ENCODE data around the gene SPAG8. TPM values are rescaled to one million over a fixed set of nuclear protein-coding genes. Genes with fewer than 3 reads are reported as not detected.

Gene SPAG8
- total and polyA plus RNA-seq, 9 of the 15 experiments (the other 6 are each of a cell fraction or from before 2014, with no cell fraction given): 0.03 to 0.47 (median 0.21) TPM

- Histone ChIP-seq H3K4me2 (ENCODE audit: insufficient read depth, low read length) (no peak overlapping the region), H3K9me1 (ENCODE audit: control insufficient read depth, insufficient read depth, low read length) (no peaks in the 10 kb centered on the region), H2AFZ (ENCODE audit: low read depth, low read length) (no peak overlapping the region), H3K4me3 (no peak overlapping the region), H3K79me2 (ENCODE audit: control insufficient read depth, insufficient read depth, low read length) (no peaks in the 10 kb centered on the region), H3K4me1 (replicated peaks in 1 of 2; ENCODE audit: control insufficient read depth in 2 of 2, insufficient read depth in 2 of 2, low read length in 2 of 2) (peaks cover 0 to 11% of the 10 kb centered on the region in 2 experiments; a peak in 2 of 5 replicates), H3K27me3 (ENCODE audit: control insufficient read depth in 2 of 2, insufficient read depth in 2 of 2, low read length in 2 of 2) (peaks cover 0 to 24% of the 10 kb centered on the region in 2 experiments; a peak in 4 of 5 replicates), H4K20me1 (replicated peaks; ENCODE audit: control insufficient read depth, insufficient read depth, low read length) (no peaks in the 10 kb centered on the region), H3K27ac (ENCODE audit: extremely low read depth, low read depth, low read length) (no peak overlapping the region), H3K9ac (ENCODE audit: insufficient read depth in 1 of 2, low read depth in 2 of 2, low read length in 2 of 2) (no peak overlapping the region), H3K36me3 (ENCODE audit: control insufficient read depth, insufficient read depth, low read length) (no peaks in the 10 kb centered on the region), H3K9me3 (replicated peaks; ENCODE audit: control insufficient read depth, insufficient read depth, low read depth, low read length) (no peaks in the 10 kb centered on the region)
- ATAC-seq (no peak), FAIRE-seq (no peak), DNase-seq (ENCODE audit: extremely low read depth in 1 of 4, low spot score in 3 of 4) (no peak)
- intact Hi-C loops (cut with micrococcal nuclease) (no loop called here), in situ Hi-C loops (cut with MboI) (no loop called here)
- ChIA-PET CTCF (ENCODE audit: low intra/inter-chr PET ratio) (no interaction called here), POLR2A (interaction anchor here (0.5 to 0.9 kb wide), 2 partner anchors 12 to 13 kb away, joined by 3 read pairs; no protein-coding TSS in a partner anchor)
- TF ChIP-seq RCOR1 (IDR thresholded peaks at IDR 0.05; ENCODE audit: borderline replicate concordance in 1 of 2, low read depth in 2 of 2, low read length in 2 of 2): 0 out of 4 replicates have a peak, but pooled peaks of 1 of the 2 experiments have one; percentile 44
- TF ChIP-seq ARID3A (IDR thresholded peaks at IDR 0.05; ENCODE audit: borderline replicate concordance, low read depth, low read length): no peak
- no peak for TF ChIP-seq ZBTB2 (IDR thresholded peaks at IDR 0.05)
- BruUV-seq (replicated peaks): no TSS peak
- 28% methylated on average over 7 of the region's 7 CpGs for WGBS (ENCODE audit: insufficient coverage, low coverage, missing lambda C conversion rate)
Observed at GRCh38 chr9:35844628-35845270, 32.7 kb upstream of the SPAG8 start.

All from K562 (cell line).